Neuronal stem cell (in vitro differentiated cells): ENCODE data around the gene TMEM134.

Experiments
- DNase-seq: peaks from one replicate; pipeline ENCODE4 v3.0.0-alpha.2; 2013; ENCODE audit warnings: low spot score
- H2AFZ ChIP-seq: one replicate; pipeline ENCODE4 v1.6.1; 2013; ENCODE audit warnings: mild to moderate bottlenecking, low read length, inconsistent platforms
- H2AK5ac ChIP-seq: 2 replicates; pipeline ENCODE4 v1.6.1; 2013; ENCODE audit warnings: low read depth, mild to moderate bottlenecking, inconsistent platforms, low read length, moderate library complexity, mixed read lengths
- H2BK120ac ChIP-seq: 2 replicates; pipeline ENCODE4 v1.6.1; 2013; ENCODE audit warnings: low read depth, mild to moderate bottlenecking, inconsistent platforms, low read length, moderate library complexity, mixed read lengths
- H2BK12ac ChIP-seq: one replicate; pipeline ENCODE4 v1.6.1; 2013; ENCODE audit warnings: low read length, inconsistent platforms
- H2BK15ac ChIP-seq: 2 replicates; pipeline ENCODE4 v1.6.1; 2013; ENCODE audit warnings: mild to moderate bottlenecking, low read length, inconsistent platforms, mixed read lengths
- H2BK5ac ChIP-seq: one replicate; pipeline ENCODE4 v1.6.1; 2013; ENCODE audit warnings: inconsistent platforms, mild to moderate bottlenecking, low read length, moderate library complexity
- H3K14ac ChIP-seq: one replicate; pipeline ENCODE4 v1.6.1; 2013; ENCODE audit warnings: low read length, inconsistent platforms
- H3K18ac ChIP-seq: 2 replicates; pipeline ENCODE4 v1.6.1; 2013; ENCODE audit warnings: low read length, inconsistent platforms
- H3K23ac ChIP-seq: 2 replicates; pipeline ENCODE4 v1.6.1; 2013; ENCODE audit warnings: low read depth, mild to moderate bottlenecking, mixed read lengths, low read length, inconsistent platforms; ENCODE audit not compliant: poor library complexity
- H3K27ac ChIP-seq: replicated peaks from 3 replicates; pipeline ENCODE4 v1.5.1; 2013; ENCODE audit warnings: low read length, inconsistent platforms
- H3K27me3 ChIP-seq, 3 experiments: 2 replicates each; pipeline ENCODE4 v1.6.1; 2013; ENCODE audit warnings: low read length in 3 of 3, mild to moderate bottlenecking in 2 of 3, inconsistent platforms in 1 of 3, low read depth in 1 of 3, mixed read lengths in 1 of 3, moderate library complexity in 1 of 3; ENCODE audit not compliant: control insufficient read depth in 3 of 3, insufficient read depth in 3 of 3
- H3K36me3 ChIP-seq, 2 donors: replicated peaks in 1 of 2; 2 replicates each; pipeline ENCODE4 v1.6.1; 2013; ENCODE audit warnings: low read length in 2 of 2; ENCODE audit not compliant: control insufficient read depth in 2 of 2, insufficient read depth in 2 of 2
- H3K4ac ChIP-seq: 2 replicates; pipeline ENCODE4 v1.6.1; 2013; ENCODE audit warnings: inconsistent platforms, mild to moderate bottlenecking, low read length, moderate library complexity
- H3K4me1 ChIP-seq, 2 donors: 1 replicate in 1 of 2; 2 replicates in 1 of 2; pipeline ENCODE4 v1.6.1; 2013; ENCODE audit warnings: low read length in 2 of 2, low read depth in 1 of 2; ENCODE audit not compliant: control insufficient read depth in 2 of 2, insufficient read depth in 1 of 2
- H3K4me2 ChIP-seq: one replicate; pipeline ENCODE4 v1.6.1; 2013; ENCODE audit warnings: mild to moderate bottlenecking, low read length, inconsistent platforms; ENCODE audit not compliant: insufficient read depth, poor library complexity, severe bottlenecking
- H3K4me3 ChIP-seq, 2 donors: 2 replicates each; pipeline ENCODE4 v1.5.1; 2013; ENCODE audit warnings: low read length in 2 of 2, mild to moderate bottlenecking in 2 of 2, inconsistent platforms in 1 of 2, moderate library complexity in 1 of 2
- H3K79me1 ChIP-seq: one replicate; pipeline ENCODE4 v1.6.1; 2013; ENCODE audit warnings: low read depth, mild to moderate bottlenecking, inconsistent platforms, low read length, moderate library complexity
- H3K9ac ChIP-seq: one replicate; pipeline ENCODE4 v1.6.1; 2013; ENCODE audit warnings: mild to moderate bottlenecking, low read depth, low read length, inconsistent platforms; ENCODE audit not compliant: poor library complexity
- H3K9me3 ChIP-seq, 2 donors: replicated peaks in 1 of 2; 2 replicates each; pipeline versions ENCODE3 to v1.6.1; 2013; ENCODE audit warnings: low read length in 2 of 2, mild to moderate bottlenecking in 2 of 2, inconsistent platforms in 1 of 2, low read depth in 1 of 2, mixed read lengths in 1 of 2, moderate library complexity in 1 of 2; ENCODE audit not compliant: control insufficient read depth in 2 of 2, insufficient read depth in 1 of 2
- H4K8ac ChIP-seq: one replicate; pipeline ENCODE4 v1.6.1; 2013; ENCODE audit warnings: low read depth, mild to moderate bottlenecking, inconsistent platforms, low read length, moderate library complexity
- H4K91ac ChIP-seq: one replicate; pipeline ENCODE4 v1.6.1; 2013; ENCODE audit warnings: low read length, low read depth, mild to moderate bottlenecking, inconsistent platforms; ENCODE audit not compliant: poor library complexity
- WGBS, 2 donors: extraction: QIAGEN DNeasy Blood & Tissue Kit; methylation state at CpG; one replicate each; pipeline ENCODE4 v1.1.7; 2013; ENCODE audit warnings: missing lambda C conversion rate in 2 of 2, mixed read lengths in 1 of 2; ENCODE audit not compliant: insufficient read length in 2 of 2, insufficient replicate concordance in 1 of 2; ENCODE audit errors: extremely low coverage in 2 of 2; 5-methylcytosine and 5-hydroxymethylcytosine counted together

The TMEM134 gene

DNA sequence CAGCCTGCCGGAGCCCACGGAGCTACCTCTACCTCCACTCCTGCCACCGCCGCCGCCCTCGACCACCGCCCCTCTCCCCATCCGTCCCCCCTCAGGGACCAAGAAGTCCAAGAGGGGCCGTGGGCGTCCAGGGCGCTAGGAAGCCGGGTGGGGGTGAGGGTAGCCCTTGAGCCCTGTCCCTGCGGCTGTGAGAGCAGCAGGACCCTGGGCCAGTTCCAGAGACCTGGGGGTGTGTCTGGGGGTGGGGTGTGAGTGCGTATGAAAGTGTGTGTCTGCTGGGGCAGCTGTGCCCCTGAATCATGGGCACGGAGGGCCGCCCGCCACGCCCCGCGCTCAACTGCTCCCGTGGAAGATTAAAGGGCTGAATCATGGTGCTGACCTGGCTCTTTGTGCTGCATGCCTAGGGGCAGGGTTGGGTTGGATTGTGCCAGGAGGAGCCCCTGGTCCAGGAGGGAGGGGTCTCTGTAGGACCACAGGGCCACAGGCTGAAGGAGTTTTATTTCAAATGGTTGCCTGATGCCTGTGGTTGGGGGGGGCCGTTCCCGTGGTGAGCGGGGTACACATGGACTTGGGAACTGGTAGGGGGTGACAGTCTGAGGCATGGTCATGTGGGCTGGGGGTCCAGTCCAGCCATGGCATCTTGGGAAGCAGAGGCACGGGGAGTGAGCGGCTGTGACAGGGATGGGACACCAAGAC lies 33.9 kb downstream of the TMEM134 start:
- Histone ChIP-seq H3K4me3 (peak overlapping the region in 1 of 2 donors; percentile 6), H3K14ac (no peak overlapping the region), H4K91ac (no peak overlapping the region), H2AFZ (no peak overlapping the region), H2BK12ac (no peak overlapping the region), H3K79me1 (peaks cover 2% of the 10 kb centered on the region), H3K4me2 (no peak overlapping the region), H3K9ac (no peak overlapping the region), H2AK5ac (no peak overlapping the region), H3K27me3 (peaks cover 0 to 1% (median 0%) of the 10 kb centered on the region in 3 experiments), H3K18ac (no peak overlapping the region), H4K8ac (no peak overlapping the region), H2BK15ac (no peak overlapping the region), H2BK5ac (no peak overlapping the region), H2BK120ac (no peak overlapping the region), H3K36me3 (peaks cover 39 to 79% of the 10 kb centered on the region in 2 donors), H3K23ac (no peak overlapping the region), H3K9me3 (no peaks in the 10 kb centered on the region), H3K4me1 (no peaks in the 10 kb centered on the region), H3K4ac (no peak overlapping the region), H3K27ac (no peak overlapping the region)
- no CpG with 5 or more reads among the region's 26 CpGs for WGBS, 2 donors
- DNase-seq: no peak

DNA sequence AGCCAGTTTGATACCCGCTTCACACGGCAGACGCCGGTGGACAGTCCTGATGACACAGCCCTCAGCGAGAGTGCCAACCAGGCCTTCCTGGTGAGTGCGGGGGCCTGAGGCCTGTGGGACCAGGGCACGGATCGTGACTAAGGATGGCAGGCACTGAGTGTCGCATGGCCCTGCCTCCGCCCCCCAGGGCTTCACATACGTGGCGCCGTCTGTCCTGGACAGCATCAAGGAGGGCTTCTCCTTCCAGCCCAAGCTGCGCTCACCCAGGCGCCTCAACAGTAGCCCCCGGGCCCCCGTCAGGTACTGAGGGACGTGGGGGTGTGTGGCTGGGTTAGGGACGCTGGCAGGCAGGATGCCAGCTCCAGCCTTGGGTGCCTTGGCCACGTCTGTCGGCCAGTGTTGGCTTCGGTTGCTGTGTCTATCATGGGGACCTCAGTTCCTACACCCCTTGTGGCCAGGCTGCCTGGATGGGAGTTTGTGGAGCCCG lies 34.6 kb downstream of the TMEM134 start:
- no peak overlapping the region for H4K91ac ChIP-seq
- H2AK5ac ChIP-seq: peak overlapping the region; percentile 13
- H2AFZ ChIP-seq: no peak overlapping the region
- H3K36me3 ChIP-seq: peaks cover 37 to 78% of the 10 kb centered on the region in 2 donors
- peak overlapping the region; percentile 31 for H3K23ac ChIP-seq
- peak overlapping the region; percentile 73 for H2BK12ac ChIP-seq
- H3K27me3 ChIP-seq: peaks cover 0 to under 1% (median 0%) of the 10 kb centered on the region in 3 experiments
- peaks cover 2% of the 10 kb centered on the region for H3K79me1 ChIP-seq
- H3K4me1 ChIP-seq: peaks cover under 1 to 1% of the 10 kb centered on the region in 2 donors
- H4K8ac ChIP-seq: no peak overlapping the region
- H2BK120ac ChIP-seq: no peak overlapping the region
- no peak overlapping the region for H3K4me3 ChIP-seq
- no peaks in the 10 kb centered on the region for H3K9me3 ChIP-seq
- H2BK15ac ChIP-seq: no peak overlapping the region
- H3K18ac ChIP-seq: no peak overlapping the region
- H3K4ac ChIP-seq: peak overlapping the region; percentile 53
- no peak overlapping the region for H3K4me2 ChIP-seq
- no peak for DNase-seq
- H3K14ac ChIP-seq: no peak overlapping the region
- H3K27ac ChIP-seq: no peak overlapping the region
- H2BK5ac ChIP-seq: peak overlapping the region; percentile 35
- WGBS, 2 donors: no CpG with 5 or more reads among the region's 23 CpGs
- H3K9ac ChIP-seq: peak overlapping the region; percentile 44

- Histone ChIP-seq H2AFZ (no peak overlapping the region), H2AK5ac (peak overlapping the region; percentile 13), H2BK5ac (peak overlapping the region; percentile 39), H3K4ac (no peak overlapping the region), H3K4me1 (peaks cover 5 to 7% of the 10 kb centered on the region in 2 donors), H3K27ac (no peak overlapping the region), H3K4me3 (no peak overlapping the region), H3K18ac (no peak overlapping the region), H2BK15ac (no peak overlapping the region), H4K91ac (no peak overlapping the region), H3K23ac (no peak overlapping the region), H2BK12ac (no peak overlapping the region), H3K14ac (no peak overlapping the region), H3K9ac (peak overlapping the region; percentile 44), H2BK120ac (no peak overlapping the region), H3K36me3 (peaks cover 34 to 74% of the 10 kb centered on the region in 2 donors), H3K4me2 (no peak overlapping the region), H4K8ac (no peak overlapping the region), H3K9me3 (no peaks in the 10 kb centered on the region), H3K27me3 (no peaks in the 10 kb centered on the region), H3K79me1 (peaks cover 5% of the 10 kb centered on the region)
- DNase-seq: no peak
- no CpG with 5 or more reads among the region's 22 CpGs for WGBS, 2 donors
Measured at GRCh38 chr11:67433536-67434394, 35.3 kb downstream of the TMEM134 start.
